HepG2 (cell line): ENCODE results near the gene FAM171A2. TPM values are rescaled to one million over a fixed set of nuclear protein-coding genes. Genes with fewer than 3 reads are reported as not detected.

Source experiments
- MED1 ChIP-seq: sonication (generic); formaldehyde crosslinking; IDR thresholded peaks from 2 replicates; pipeline ENCODE4 v1.4.0; 2020; ENCODE audit warnings: missing genetic modification reagents
- MEIS1 ChIP-seq: sonication (generic); formaldehyde crosslinking; IDR thresholded peaks from 2 replicates; pipeline ENCODE4 v1.9.0; 2021; ENCODE audit warnings: mild to moderate bottlenecking, missing genetic modification reagents, moderate library complexity, borderline replicate concordance
- MXD4 ChIP-seq: IDR thresholded peaks from 2 replicates; pipeline ENCODE4 v1.6.1; 2016; ENCODE audit warnings: mild to moderate bottlenecking, missing biosample characterization, missing genetic modification reagents
- MXI1 ChIP-seq: IDR thresholded peaks from 3 replicates; pipeline ENCODE4 v1.6.1; 2012; ENCODE audit warnings: low read depth, low read length, inconsistent platforms, borderline replicate concordance
- SRF ChIP-seq: IDR thresholded peaks from 2 replicates; pipeline ENCODE4 v1.6.1; 2011; ENCODE audit warnings: mild to moderate bottlenecking, low read depth, low read length, moderate library complexity
- ZNF546 ChIP-seq: sonication (generic); formaldehyde crosslinking; conservative IDR thresholded peaks from 2 replicates; pipeline ENCODE4 v1.8.1; 2023; ENCODE audit warnings: mild to moderate bottlenecking, missing genetic modification reagents
- polyA plus RNA-seq, 8 experiments: library from polyadenylated mRNA; depleted of rRNA in 3 of 8; stranded (reverse) in 7 of 8; unstranded in 1 of 8; fragments of >200 nt; fragmentation: Illumina TruSeq in 4 of 8; extraction: Trizol in 4 of 8; gene quantifications; 2 replicates each; pipeline versions ENCODE4 v1.2.1 to v1.2.3, GENCODE V29; 2011 to 2016; ENCODE audit warnings: low read depth in 4 of 8, missing spikeins in 1 of 8, mixed read lengths in 1 of 8; ENCODE audit not compliant: insufficient read depth in 1 of 8
- total RNA-seq, 5 experiments: library from RNA; depleted of rRNA; stranded (reverse); fragments of >200 nt; fragmentation: Illumina TruSeq; extraction: Trizol; gene quantifications; 2 replicates each; pipeline ENCODE4 v1.2.3, GENCODE V29; 2016; ENCODE audit warnings: low read depth in 1 of 5
- TF ChIP-seq, protein P1 (sequence below): sonication (generic); formaldehyde crosslinking; IDR thresholded peaks from 2 replicates; pipeline ENCODE4 v1.5.1; 2020; ENCODE audit warnings: mild to moderate bottlenecking, missing genetic modification reagents, moderate library complexity
- TF ChIP-seq, protein P2 (sequence below), 2 experiments: fragments of 450-650 bp in 1 of 2; sonication (generic) in 1 of 2; formaldehyde crosslinking in 1 of 2; IDR thresholded peaks; 2 replicates each; pipeline versions ENCODE4 v1.6.1 to v1.8.0; 2016 to 2022; ENCODE audit warnings: antibody characterized with exemption in 1 of 2, mild to moderate bottlenecking in 1 of 2, missing genetic modification reagents in 1 of 2
- TF ChIP-seq, protein P3 (sequence below): sonication (generic); formaldehyde crosslinking; IDR thresholded peaks from 2 replicates; pipeline ENCODE4 v1.5.1; 2020; ENCODE audit warnings: mild to moderate bottlenecking, missing genetic modification reagents, moderate library complexity
- TF ChIP-seq, protein P4 (sequence below): sonication (generic); formaldehyde crosslinking; IDR thresholded peaks from 2 replicates; pipeline ENCODE4 v1.4.0; 2020; ENCODE audit warnings: mild to moderate bottlenecking, low read depth, missing genetic modification reagents

Gene FAM171A2
- total and polyA plus RNA-seq, 2 of the 13 experiments (the other 11 are each of a cell fraction or from before 2014, with no cell fraction given), result 1.8 to 3.6 TPM

DNA sequence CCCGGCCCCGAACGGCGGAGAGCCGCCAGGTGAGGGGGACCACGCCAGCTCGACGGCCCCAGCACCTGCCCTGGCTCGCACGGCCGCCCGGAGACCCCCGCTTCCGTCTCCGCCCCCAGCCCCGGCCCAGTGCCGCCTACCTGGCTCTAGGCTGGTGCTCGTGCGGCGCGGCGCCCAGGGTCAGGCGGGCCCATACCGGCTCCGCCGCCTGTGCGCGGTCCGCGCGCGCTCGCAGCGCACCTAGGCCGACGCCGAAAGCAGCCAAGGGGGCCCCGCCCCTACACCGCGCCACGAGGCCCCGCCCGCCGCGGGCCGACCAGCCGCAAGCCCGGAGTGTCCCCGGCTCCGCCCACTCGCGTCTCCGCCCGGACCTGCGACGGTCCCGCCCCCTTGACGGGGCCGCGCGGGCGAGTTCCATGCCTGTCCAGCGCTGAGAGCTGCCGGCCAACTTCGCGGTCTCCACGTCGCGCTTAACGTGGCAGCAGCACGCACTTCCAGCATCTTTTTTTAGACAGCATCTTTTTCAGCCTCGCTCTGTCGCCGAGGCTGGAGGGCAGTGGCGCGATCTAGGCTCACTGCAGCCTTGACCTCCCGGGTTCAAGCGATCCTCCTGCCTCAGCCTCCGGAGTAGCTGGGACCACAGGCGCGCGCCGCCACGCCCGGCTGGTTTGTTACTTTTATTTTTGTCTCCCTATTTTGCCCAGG lies 38.9 kb downstream of the FAM171A2 start, which contains the start of gene SLC25A39 (continued):
- TF ChIP-seq, protein P1, sequence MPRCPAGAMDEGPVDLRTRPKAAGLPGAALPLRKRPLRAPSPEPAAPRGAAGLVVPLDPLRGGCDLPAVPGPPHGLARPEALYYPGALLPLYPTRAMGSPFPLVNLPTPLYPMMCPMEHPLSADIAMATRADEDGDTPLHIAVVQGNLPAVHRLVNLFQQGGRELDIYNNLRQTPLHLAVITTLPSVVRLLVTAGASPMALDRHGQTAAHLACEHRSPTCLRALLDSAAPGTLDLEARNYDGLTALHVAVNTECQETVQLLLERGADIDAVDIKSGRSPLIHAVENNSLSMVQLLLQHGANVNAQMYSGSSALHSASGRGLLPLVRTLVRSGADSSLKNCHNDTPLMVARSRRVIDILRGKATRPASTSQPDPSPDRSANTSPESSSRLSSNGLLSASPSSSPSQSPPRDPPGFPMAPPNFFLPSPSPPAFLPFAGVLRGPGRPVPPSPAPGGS (CRISPR knock-in tag), result peak; percentile 79; the same call in 1 of the 2 replicates
- TF ChIP-seq, protein P2, sequence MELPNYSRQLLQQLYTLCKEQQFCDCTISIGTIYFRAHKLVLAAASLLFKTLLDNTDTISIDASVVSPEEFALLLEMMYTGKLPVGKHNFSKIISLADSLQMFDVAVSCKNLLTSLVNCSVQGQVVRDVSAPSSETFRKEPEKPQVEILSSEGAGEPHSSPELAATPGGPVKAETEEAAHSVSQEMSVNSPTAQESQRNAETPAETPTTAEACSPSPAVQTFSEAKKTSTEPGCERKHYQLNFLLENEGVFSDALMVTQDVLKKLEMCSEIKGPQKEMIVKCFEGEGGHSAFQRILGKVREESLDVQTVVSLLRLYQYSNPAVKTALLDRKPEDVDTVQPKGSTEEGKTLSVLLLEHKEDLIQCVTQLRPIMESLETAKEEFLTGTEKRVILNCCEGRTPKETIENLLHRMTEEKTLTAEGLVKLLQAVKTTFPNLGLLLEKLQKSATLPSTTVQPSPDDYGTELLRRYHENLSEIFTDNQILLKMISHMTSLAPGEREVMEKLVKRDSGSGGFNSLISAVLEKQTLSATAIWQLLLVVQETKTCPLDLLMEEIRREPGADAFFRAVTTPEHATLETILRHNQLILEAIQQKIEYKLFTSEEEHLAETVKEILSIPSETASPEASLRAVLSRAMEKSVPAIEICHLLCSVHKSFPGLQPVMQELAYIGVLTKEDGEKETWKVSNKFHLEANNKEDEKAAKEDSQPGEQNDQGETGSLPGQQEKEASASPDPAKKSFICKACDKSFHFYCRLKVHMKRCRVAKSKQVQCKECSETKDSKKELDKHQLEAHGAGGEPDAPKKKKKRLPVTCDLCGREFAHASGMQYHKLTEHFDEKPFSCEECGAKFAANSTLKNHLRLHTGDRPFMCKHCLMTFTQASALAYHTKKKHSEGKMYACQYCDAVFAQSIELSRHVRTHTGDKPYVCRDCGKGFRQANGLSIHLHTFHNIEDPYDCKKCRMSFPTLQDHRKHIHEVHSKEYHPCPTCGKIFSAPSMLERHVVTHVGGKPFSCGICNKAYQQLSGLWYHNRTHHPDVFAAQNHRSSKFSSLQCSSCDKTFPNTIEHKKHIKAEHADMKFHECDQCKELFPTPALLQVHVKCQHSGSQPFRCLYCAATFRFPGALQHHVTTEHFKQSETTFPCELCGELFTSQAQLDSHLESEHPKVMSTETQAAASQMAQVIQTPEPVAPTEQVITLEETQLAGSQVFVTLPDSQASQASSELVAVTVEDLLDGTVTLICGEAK (IDR thresholded peaks at IDR 0.05), result no peak
- TF ChIP-seq, protein P2 (CRISPR knock-in tag; IDR thresholded peaks at IDR 0.05), result no peak; the same call in 1 of the 2 replicates
- TF ChIP-seq MED1 (CRISPR knock-in tag), result peak; percentile 55; the same call in 1 of the 2 replicates
- TF ChIP-seq MXD4 (CRISPR knock-in tag), result peak; percentile 78; the same call in 1 of the 2 replicates
- TF ChIP-seq ZNF546 (CRISPR knock-in tag), result peak; percentile 79; the same call in 1 of the 2 replicates
- peak; percentile 96; the same call in 2 of the 3 replicates for TF ChIP-seq MXI1
- TF ChIP-seq MEIS1 (CRISPR knock-in tag), result peak; percentile 54; the same call in 1 of the 2 replicates
- TF ChIP-seq, protein P3, sequence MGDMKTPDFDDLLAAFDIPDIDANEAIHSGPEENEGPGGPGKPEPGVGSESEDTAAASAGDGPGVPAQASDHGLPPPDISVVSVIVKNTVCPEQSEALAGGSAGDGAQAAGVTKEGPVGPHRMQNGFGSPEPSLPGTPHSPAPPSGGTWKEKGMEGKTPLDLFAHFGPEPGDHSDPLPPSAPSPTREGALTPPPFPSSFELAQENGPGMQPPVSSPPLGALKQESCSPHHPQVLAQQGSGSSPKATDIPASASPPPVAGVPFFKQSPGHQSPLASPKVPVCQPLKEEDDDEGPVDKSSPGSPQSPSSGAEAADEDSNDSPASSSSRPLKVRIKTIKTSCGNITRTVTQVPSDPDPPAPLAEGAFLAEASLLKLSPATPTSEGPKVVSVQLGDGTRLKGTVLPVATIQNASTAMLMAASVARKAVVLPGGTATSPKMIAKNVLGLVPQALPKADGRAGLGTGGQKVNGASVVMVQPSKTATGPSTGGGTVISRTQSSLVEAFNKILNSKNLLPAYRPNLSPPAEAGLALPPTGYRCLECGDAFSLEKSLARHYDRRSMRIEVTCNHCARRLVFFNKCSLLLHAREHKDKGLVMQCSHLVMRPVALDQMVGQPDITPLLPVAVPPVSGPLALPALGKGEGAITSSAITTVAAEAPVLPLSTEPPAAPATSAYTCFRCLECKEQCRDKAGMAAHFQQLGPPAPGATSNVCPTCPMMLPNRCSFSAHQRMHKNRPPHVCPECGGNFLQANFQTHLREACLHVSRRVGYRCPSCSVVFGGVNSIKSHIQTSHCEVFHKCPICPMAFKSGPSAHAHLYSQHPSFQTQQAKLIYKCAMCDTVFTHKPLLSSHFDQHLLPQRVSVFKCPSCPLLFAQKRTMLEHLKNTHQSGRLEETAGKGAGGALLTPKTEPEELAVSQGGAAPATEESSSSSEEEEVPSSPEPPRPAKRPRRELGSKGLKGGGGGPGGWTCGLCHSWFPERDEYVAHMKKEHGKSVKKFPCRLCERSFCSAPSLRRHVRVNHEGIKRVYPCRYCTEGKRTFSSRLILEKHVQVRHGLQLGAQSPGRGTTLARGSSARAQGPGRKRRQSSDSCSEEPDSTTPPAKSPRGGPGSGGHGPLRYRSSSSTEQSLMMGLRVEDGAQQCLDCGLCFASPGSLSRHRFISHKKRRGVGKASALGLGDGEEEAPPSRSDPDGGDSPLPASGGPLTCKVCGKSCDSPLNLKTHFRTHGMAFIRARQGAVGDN (CRISPR knock-in tag), result peak; percentile 85
- TF ChIP-seq SRF, result no peak
- TF ChIP-seq, protein P4, sequence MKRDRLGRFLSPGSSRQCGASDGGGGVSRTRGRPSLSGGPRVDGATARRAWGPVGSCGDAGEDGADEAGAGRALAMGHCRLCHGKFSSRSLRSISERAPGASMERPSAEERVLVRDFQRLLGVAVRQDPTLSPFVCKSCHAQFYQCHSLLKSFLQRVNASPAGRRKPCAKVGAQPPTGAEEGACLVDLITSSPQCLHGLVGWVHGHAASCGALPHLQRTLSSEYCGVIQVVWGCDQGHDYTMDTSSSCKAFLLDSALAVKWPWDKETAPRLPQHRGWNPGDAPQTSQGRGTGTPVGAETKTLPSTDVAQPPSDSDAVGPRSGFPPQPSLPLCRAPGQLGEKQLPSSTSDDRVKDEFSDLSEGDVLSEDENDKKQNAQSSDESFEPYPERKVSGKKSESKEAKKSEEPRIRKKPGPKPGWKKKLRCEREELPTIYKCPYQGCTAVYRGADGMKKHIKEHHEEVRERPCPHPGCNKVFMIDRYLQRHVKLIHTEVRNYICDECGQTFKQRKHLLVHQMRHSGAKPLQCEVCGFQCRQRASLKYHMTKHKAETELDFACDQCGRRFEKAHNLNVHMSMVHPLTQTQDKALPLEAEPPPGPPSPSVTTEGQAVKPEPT (CRISPR knock-in tag), result no peak; the same call in 1 of the 2 replicates
